Mammary epithelial cell (primary cell): ENCODE results near the gene PGM2L1.

Source experiments
- CTCF ChIP-seq, 2 donors: IDR thresholded peaks in 1 of 2; conservative IDR thresholded peaks in 1 of 2; 2 replicates each; pipeline ENCODE4 v1.5.1; 2011 to 2012; ENCODE audit warnings: inconsistent platforms in 2 of 2, low read length in 2 of 2, mild to moderate bottlenecking in 2 of 2, control low read depth in 1 of 2, low read depth in 1 of 2; ENCODE audit not compliant: insufficient read depth in 1 of 2; ENCODE audit errors: extremely low read depth in 1 of 2
- EZH2 ChIP-seq: IDR thresholded peaks from 2 replicates; pipeline ENCODE4 v1.6.1; 2012; ENCODE audit warnings: low read length, inconsistent platforms, borderline replicate concordance

- TF ChIP-seq CTCF (conservative IDR thresholded peaks at IDR 0.05 in 1 of 2, IDR thresholded peaks at IDR 0.05 in 1 of 2; ENCODE audit: extremely low read depth in 1 of 2, insufficient read depth in 1 of 2, low read depth in 1 of 2, low read length in 2 of 2) = no peak
- TF ChIP-seq EZH2 = no peak
These were observed 44.2 kb downstream of the PGM2L1 start for GRCh38 chr11:74354036-74354435.
